SW480 (cell line): ENCODE data around the gene GRK5.
"Not testable (repeated sequence)": the region's sequence is repeated elsewhere in the genome, so short reads cannot be mapped to it uniquely, and the experiment has no call there.

Experiments
- DNase-seq: peaks from one replicate; pipeline ENCODE4 v3.0.0-alpha.2; 2016; ENCODE audit warnings: low spot score

The GRK5 gene

GRCh38 chr10:119276194-119276593 lies 68.8 kb downstream of the GRK5 start:
- not testable (repeated sequence) for DNase-seq

- DNase-seq, result no peak
Measured at GRCh38 chr10:119278126-119278709, 70.8 kb downstream of the GRK5 start.

- no peak for DNase-seq
Measured at GRCh38 chr10:119279441-119279840, 72.1 kb downstream of the GRK5 start.

- DNase-seq, result no peak
Measured at GRCh38 chr10:119281581-119282071, 74.3 kb downstream of the GRK5 start.

GRCh38 chr10:119282446-119282845 lies 75.1 kb downstream of the GRK5 start:
- no peak for DNase-seq

GRCh38 chr10:119283387-119283786 lies 76.0 kb downstream of the GRK5 start:
- DNase-seq, result no peak

- DNase-seq, result no peak
Measured at GRCh38 chr10:119283818-119284217, 76.4 kb downstream of the GRK5 start.

- DNase-seq, result no peak
Measured at GRCh38 chr10:119284679-119285096, 77.3 kb downstream of the GRK5 start.

- no peak for DNase-seq
Measured at GRCh38 chr10:119285495-119286267, 78.3 kb downstream of the GRK5 start.

- DNase-seq, result no peak
Measured at GRCh38 chr10:119286516-119286915, 79.1 kb downstream of the GRK5 start.

- no peak for DNase-seq
Measured at GRCh38 chr10:119286983-119287633, 79.7 kb downstream of the GRK5 start.

- DNase-seq, result no peak
Measured at GRCh38 chr10:119288574-119289001, 81.2 kb downstream of the GRK5 start.

- DNase-seq, result no peak
Measured at GRCh38 chr10:119289227-119289920, 82.0 kb downstream of the GRK5 start.

GRCh38 chr10:119290301-119291048 lies 83.1 kb downstream of the GRK5 start:
- DNase-seq, result no peak

- DNase-seq, result no peak
Measured at GRCh38 chr10:119291223-119291900, 84.0 kb downstream of the GRK5 start.

- DNase-seq, result no peak
Measured at GRCh38 chr10:119292968-119293760, 85.8 kb downstream of the GRK5 start.

- DNase-seq, result no peak
Measured at GRCh38 chr10:119296703-119297102, 89.3 kb downstream of the GRK5 start.

GRCh38 chr10:119297207-119297968 lies 90.0 kb downstream of the GRK5 start:
- DNase-seq, result no peak

GRCh38 chr10:119298810-119299209 lies 91.4 kb downstream of the GRK5 start:
- no peak for DNase-seq
